ENCODE data around the gene BEGAIN. TPM values are rescaled to one million over a fixed set of nuclear protein-coding genes. Genes with fewer than 3 reads are reported as not detected.
A peak's percentile ranks its signal among the peaks of the same experiment; 100 is the strongest.

Gene BEGAIN
- total RNA-seq, 4 donors from 2014 or later = 0.22 to 1.3 (median 0.50) TPM; not detected in 1

DNA sequence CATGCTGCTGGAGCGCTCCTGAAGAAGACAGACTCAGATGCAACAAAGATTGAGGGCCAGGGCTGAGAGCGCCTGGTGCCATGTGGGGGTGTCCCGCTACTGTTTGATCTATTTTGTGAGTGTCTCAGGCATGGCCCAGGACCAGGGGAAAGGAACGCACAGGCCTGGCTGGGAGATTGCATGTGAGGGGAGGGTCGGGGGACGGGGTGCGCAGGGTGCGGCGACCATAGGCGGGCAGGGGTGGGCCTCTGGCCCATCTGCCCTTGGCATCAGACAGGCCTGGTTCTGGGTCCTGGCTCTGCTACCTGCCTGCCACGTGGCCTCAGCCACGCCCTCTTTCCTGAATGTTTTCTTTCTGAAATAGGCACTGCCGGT is 47.5 kb downstream of the BEGAIN start:
- no peaks in the 10 kb centered on the region for H3K4me1 ChIP-seq

DNA sequence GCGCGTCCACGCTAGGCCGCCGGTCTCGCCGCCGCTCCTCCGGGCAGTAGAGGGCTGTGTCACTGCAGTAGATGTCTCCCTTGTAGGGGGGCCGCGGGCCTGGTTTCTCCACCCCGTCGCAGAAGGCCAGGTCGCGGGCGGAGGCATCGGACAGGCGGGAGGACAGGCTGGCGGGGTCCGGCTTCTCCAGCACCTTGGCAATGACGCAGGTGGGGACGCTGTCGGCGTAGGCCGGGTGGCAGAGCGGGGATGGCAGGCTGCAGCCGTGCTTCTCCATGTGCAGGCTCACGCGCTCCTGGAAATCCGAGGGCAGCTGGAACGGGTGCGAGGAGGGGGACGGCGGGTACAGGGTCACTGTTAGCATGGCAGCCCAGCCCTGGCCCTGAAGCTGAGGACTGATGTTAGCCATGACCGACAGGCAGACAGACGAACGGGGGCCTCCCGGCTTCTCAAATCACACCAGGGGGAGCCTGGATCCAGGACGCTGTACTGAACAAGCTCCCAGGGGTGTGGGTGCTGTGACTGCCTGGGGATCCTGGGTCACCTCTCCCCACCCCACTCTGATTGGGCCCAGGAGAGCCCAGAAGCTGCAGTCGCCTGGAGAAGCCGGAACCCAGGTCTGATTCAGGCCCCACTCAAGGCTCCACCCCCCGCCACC is 48.1 kb downstream of the BEGAIN start:
- DNase-seq = peak in 1 of 2 donors; percentile 1
- Histone ChIP-seq H3K27ac (no peak overlapping the region), H3K4me3 (replicated peaks in 1 of 3) (no peak overlapping the region), H3K4me1 (peaks cover 0 to under 1% of the 10 kb centered on the region in 2 donors), H3K9me3 (no peaks in the 10 kb centered on the region), H3K36me3 (no peaks in the 10 kb centered on the region), H3K27me3 (no peaks in the 10 kb centered on the region)
- intact Hi-C loops (cut with DNase I) = no loop called here
- TF ChIP-seq POLR2A (IDR thresholded peaks at IDR 0.05) = no peak
- TF ChIP-seq, protein P1, sequence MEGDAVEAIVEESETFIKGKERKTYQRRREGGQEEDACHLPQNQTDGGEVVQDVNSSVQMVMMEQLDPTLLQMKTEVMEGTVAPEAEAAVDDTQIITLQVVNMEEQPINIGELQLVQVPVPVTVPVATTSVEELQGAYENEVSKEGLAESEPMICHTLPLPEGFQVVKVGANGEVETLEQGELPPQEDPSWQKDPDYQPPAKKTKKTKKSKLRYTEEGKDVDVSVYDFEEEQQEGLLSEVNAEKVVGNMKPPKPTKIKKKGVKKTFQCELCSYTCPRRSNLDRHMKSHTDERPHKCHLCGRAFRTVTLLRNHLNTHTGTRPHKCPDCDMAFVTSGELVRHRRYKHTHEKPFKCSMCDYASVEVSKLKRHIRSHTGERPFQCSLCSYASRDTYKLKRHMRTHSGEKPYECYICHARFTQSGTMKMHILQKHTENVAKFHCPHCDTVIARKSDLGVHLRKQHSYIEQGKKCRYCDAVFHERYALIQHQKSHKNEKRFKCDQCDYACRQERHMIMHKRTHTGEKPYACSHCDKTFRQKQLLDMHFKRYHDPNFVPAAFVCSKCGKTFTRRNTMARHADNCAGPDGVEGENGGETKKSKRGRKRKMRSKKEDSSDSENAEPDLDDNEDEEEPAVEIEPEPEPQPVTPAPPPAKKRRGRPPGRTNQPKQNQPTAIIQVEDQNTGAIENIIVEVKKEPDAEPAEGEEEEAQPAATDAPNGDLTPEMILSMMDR (IDR thresholded peaks at IDR 0.05) = no peak
- WGBS, 2 donors = 97 to 98% methylated on average over 39 to 42 of the region's 42 CpGs

More for the DNA sequence above, 47.5 kb downstream of the BEGAIN start:
- TF ChIP-seq POLR2A (IDR thresholded peaks at IDR 0.05) = no peak
- TF ChIP-seq, protein P1 (IDR thresholded peaks at IDR 0.05) = no peak
- no peaks in the 10 kb centered on the region for H3K27me3 ChIP-seq
- WGBS, 2 donors = 88 to 93% methylated on average over 11 to 12 of the region's 13 CpGs
- H3K4me3 ChIP-seq (replicated peaks in 1 of 3) = no peak overlapping the region
- intact Hi-C loops (cut with DNase I) = loop anchor here (10.0 kb wide), 1 partner anchor 855 kb away; the partner anchor contains the start of gene CYP46A1
- no peak overlapping the region for H3K27ac ChIP-seq
- H3K36me3 ChIP-seq = no peaks in the 10 kb centered on the region
- no peak for DNase-seq
- H3K9me3 ChIP-seq = no peaks in the 10 kb centered on the region

DNA sequence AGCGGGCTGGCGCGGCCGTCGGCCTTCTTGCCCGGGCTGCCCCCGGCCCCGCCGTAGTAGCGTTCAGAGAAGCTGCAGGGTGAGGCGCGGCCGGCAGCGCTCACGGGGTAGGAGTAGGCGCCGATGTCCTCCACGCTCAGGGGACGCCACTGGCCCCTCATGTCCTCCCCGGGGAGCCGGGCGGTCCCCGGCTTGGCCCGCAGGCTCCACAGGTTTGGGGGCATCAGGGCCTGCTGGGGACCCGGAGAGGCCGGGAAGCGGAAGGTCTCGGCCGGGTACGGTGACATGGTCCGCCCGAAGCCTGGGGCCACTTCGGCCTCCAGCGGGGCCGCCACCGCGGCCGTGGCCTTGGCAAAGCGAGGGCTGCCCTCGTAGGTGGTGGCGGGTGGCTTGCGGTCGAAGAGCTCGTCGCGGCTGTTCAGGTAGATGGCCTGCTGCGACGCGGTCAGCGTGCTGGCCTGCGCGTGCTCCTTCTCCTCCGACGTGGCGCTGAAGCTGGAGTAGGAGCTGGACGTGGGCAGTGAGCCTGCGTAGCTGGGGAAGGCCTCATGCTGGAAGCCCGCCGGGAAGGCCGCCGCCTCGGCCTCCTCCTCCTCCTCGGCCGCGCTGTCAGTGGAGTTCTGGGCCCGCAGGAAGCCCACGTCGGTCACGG is 48.7 kb downstream of the BEGAIN start:
- Histone ChIP-seq H3K36me3 (no peaks in the 10 kb centered on the region), H3K4me1 (peaks cover 0 to 6% of the 10 kb centered on the region in 2 donors), H3K4me3 (replicated peaks in 1 of 3) (no peak overlapping the region), H3K27me3 (no peaks in the 10 kb centered on the region), H3K9me3 (no peaks in the 10 kb centered on the region), H3K27ac (no peak overlapping the region)
- TF ChIP-seq POLR2A (IDR thresholded peaks at IDR 0.05) = no peak
- DNase-seq = peak in 1 of 2 donors; percentile 1
- WGBS, 2 donors = 95 to 98% methylated on average over 17 to 52 of the region's 69 CpGs
- intact Hi-C loops (cut with DNase I) = no loop called here

DNA sequence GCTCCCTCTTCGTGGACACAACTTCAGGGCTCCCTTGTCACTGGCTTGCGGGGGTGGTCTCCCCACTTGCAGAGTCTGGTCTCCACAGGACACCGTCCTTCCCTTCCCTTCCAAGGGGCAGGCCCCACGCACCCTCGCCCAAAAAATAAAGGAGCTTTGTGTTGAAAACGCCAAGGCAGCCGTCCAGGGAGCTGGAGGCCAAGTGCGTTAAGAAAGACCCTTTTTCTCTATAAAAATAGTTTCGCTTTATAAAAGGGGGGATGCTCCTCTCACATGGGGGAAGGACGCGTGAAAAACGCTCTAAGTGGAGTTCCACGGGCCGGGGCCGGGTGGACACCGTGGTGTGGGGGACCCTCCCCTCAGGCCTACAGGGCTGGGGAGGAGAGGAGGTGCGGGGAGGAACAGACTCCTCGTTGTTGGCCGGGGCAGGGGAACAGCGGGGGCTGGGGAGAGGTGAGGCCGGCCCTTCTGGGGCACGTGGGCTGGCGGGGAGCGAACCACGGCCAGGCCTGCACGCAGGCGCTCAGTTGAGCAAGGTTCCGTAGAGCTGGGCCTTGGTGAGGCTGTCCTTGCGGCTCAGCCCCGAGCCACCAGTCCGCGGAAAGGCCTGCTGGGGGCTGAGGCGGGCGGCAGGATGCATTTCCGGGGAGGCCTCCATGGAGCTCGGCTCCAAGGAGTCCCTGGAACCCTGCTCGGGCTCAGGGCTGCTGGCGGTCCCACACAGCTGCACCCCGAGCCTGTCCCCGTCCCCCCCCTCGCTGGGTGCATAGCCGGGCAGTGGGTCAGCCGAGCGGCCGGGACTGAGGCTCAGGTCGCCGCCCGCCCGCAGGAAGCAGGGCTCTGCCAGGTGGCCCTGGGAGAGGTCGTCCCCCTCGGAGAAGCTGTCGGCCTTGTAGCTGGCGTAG is 49.5 kb downstream of the BEGAIN start:
- Histone ChIP-seq H3K9me3 (no peaks in the 10 kb centered on the region), H3K27ac (no peak overlapping the region), H3K27me3 (no peaks in the 10 kb centered on the region), H3K4me3 (replicated peaks in 1 of 3) (no peak overlapping the region), H3K36me3 (no peaks in the 10 kb centered on the region), H3K4me1 (peaks cover 0 to 6% of the 10 kb centered on the region in 2 donors)
- TF ChIP-seq, protein P1 (IDR thresholded peaks at IDR 0.05) = no peak
- TF ChIP-seq POLR2A (IDR thresholded peaks at IDR 0.05) = no peak
- intact Hi-C loops (cut with DNase I) = no loop called here
- DNase-seq = peak in 1 of 2 donors; percentile 2
- 88 to 91% methylated on average over 28 to 37 of the region's 53 CpGs for WGBS, 2 donors

DNA sequence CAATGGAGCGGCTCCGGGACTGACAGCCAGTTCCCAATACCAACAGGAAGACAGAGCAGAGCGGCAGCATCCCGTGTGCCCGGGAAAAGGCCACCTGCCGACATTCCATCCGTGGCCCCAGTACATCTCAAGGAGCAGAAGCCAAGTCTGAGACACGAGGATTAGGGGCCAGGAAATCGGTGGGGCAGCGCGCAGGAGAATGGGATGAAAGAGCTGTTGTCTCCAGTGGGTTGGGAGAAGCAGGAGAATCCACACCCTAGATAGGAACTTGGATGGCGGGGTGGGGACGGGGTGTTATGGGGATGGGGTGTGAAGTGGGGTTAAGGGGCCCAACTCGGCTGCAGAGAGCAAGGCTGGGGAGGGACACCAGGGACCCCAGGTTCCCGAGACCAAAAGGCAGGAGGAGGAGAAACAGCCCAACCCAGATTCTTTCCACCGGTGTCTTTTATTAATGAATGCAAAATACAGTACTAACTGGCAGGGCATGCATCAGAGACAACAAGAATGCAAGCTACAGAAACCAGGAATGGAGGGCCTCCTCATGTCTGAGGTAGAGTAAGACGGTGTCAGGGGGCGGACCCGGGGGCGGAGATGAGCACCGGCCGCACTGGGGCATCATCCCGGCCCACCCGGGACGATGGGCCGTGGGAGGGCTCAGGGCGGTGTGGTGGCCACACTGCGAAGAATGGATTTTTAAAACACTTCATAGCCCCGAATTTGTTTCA is 50.3 kb downstream of the BEGAIN start:
- peak in 1 of 2 donors; percentile 1 for DNase-seq
- intact Hi-C loops (cut with DNase I) = no loop called here
- Histone ChIP-seq H3K27me3 (no peaks in the 10 kb centered on the region), H3K27ac (no peak overlapping the region), H3K36me3 (no peaks in the 10 kb centered on the region), H3K4me1 (peaks cover 0 to 6% of the 10 kb centered on the region in 2 donors), H3K4me3 (replicated peaks in 1 of 3) (no peak overlapping the region), H3K9me3 (no peaks in the 10 kb centered on the region)
- WGBS, 2 donors = 83 to 87% methylated on average over 26 to 29 of the region's 29 CpGs
- no peak for TF ChIP-seq POLR2A (IDR thresholded peaks at IDR 0.05)
- TF ChIP-seq, protein P1 (IDR thresholded peaks at IDR 0.05) = no peak

All from thyroid gland (tissue), 4 donors.